ENCODE measurements around the gene TENT4A. TPM values are rescaled to one million over a fixed set of nuclear protein-coding genes. Genes with fewer than 3 reads are reported as not detected.
A peak's percentile ranks its signal among the peaks of the same experiment; 100 is the strongest.

TENT4A gene
- total RNA-seq, 2 donors from 2014 or later, result 17.1 to 21.9 TPM

DNA sequence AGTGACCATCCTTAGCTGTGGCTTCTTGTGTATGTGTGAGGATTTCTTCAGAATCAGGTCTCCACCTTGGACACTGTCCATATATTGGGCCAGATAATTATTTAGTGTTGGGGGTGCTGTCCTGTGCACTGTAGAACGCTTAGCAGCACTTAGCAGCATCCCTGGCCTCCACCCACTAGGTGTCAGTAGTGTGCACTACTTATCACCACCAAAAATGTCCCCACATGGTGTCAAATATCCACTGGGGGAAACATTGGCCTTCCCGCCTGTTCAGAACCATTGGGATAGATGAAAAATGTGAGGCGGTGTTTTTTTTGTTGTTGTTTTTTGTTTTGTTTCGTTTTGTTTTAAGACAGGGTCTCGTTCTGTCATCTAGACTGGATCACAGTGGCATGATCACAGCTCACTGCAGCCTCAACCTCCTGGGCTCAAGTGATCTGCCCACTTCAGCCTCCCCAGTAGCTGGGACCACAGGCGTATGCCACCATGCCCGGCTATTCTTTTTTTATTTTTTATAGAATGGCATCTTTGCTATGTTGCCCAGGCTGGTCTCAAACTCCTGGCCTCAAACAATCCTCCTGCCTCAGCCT, 67.7 kb downstream of the TENT4A start:
- Histone ChIP-seq H3K27me3 (no peaks in the 10 kb centered on the region), H3K9me3 (no peaks in the 10 kb centered on the region), H3K9ac (ENCODE audit: low read depth in 2 of 2, low read length in 2 of 2) (no peak overlapping the region), H3K27ac (no peak overlapping the region), H3K4me3 (no peak overlapping the region), H3K36me3 (no peaks in the 10 kb centered on the region), H3K4me1 (no peaks in the 10 kb centered on the region)
- peak; percentile 22 for TF ChIP-seq CTCF (IDR thresholded peaks at IDR 0.05)
- no peak for DNase-seq
- intact Hi-C loops (cut with DNase I), result no loop called here

DNA sequence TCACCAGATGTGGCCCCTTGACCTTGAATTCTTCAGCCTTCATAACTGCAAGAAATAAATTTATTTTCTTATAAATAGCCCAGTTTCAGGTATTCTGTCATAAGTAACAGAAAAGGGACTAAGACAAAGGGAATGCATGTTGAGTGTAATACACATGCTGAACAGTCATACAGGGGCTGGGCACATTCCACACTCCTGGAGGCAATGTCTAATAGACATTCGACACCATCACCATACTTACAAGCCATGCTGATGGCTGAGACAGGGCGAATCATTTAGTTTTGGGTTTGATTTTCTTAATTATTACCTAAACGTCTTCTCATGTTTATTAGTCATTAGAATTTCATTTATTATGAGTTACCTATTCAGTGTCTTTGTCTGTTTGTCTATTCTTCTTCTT, 68.5 kb downstream of the TENT4A start:
- Histone ChIP-seq H3K4me3 (no peak overlapping the region), H3K4me1 (no peaks in the 10 kb centered on the region), H3K9ac (ENCODE audit: low read depth in 2 of 2, low read length in 2 of 2) (no peak overlapping the region), H3K36me3 (no peaks in the 10 kb centered on the region), H3K27me3 (no peaks in the 10 kb centered on the region), H3K9me3 (no peaks in the 10 kb centered on the region), H3K27ac (no peak overlapping the region)
- no peak for DNase-seq
- intact Hi-C loops (cut with DNase I), result no loop called here
- TF ChIP-seq CTCF (IDR thresholded peaks at IDR 0.05), result no peak

GRCh38 chr5:6783787-6784186, 70.6 kb downstream of the TENT4A start:
- H3K9me3 ChIP-seq, result no peaks in the 10 kb centered on the region
- H3K9ac ChIP-seq (ENCODE audit: low read depth in 2 of 2, low read length in 2 of 2), result no peak overlapping the region
- H3K4me1 ChIP-seq, result no peaks in the 10 kb centered on the region
- H3K4me3 ChIP-seq, result no peak overlapping the region
- DNase-seq, result no peak
- H3K27ac ChIP-seq, result no peak overlapping the region
- TF ChIP-seq CTCF (IDR thresholded peaks at IDR 0.05), result no peak
- intact Hi-C loops (cut with DNase I), result no loop called here
- H3K36me3 ChIP-seq, result no peaks in the 10 kb centered on the region
- H3K27me3 ChIP-seq, result no peaks in the 10 kb centered on the region

DNA sequence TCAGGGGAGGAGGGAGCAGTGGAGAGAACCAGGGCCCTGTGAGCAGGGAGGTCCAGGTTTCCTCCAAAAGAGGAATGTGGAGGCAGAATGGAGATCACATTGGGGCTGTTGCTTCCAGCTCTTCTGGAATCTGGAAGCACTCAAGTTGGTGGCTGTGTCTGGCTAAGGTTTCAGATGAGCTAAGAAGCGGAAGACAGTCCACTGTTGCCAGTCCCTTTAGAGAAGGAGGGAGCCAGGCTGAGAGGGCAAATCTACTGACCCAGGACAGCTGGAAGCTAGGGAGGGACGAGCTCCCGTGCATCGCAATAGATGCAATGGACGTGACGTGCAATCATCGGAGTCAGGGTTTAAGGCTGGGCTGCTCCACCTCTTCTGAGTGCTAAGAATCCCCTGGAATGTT, 71.2 kb downstream of the TENT4A start:
- Histone ChIP-seq H3K9me3 (no peaks in the 10 kb centered on the region), H3K4me1 (no peaks in the 10 kb centered on the region), H3K27me3 (no peaks in the 10 kb centered on the region), H3K36me3 (no peaks in the 10 kb centered on the region), H3K4me3 (no peak overlapping the region), H3K9ac (ENCODE audit: low read depth in 2 of 2, low read length in 2 of 2) (no peak overlapping the region), H3K27ac (no peak overlapping the region)
- TF ChIP-seq CTCF (IDR thresholded peaks at IDR 0.05), result no peak
- intact Hi-C loops (cut with DNase I), result no loop called here
- no peak for DNase-seq

- Histone ChIP-seq H3K4me3 (no peak overlapping the region), H3K36me3 (no peaks in the 10 kb centered on the region), H3K9me3 (no peaks in the 10 kb centered on the region), H3K27me3 (no peaks in the 10 kb centered on the region), H3K4me1 (no peaks in the 10 kb centered on the region), H3K9ac (ENCODE audit: low read depth in 2 of 2, low read length in 2 of 2) (no peak overlapping the region), H3K27ac (no peak overlapping the region)
- intact Hi-C loops (cut with DNase I), result no loop called here
- no peak for DNase-seq
- no peak for TF ChIP-seq CTCF (IDR thresholded peaks at IDR 0.05)
These were observed 72.1 kb downstream of the TENT4A start for GRCh38 chr5:6785161-6785860.

Measured in colonic mucosa (tissue), 4 donors.